Activated CD4-positive, alpha-beta T cell treated with anti-CD3 and anti-CD28 coated beads for 1 hour (primary cell): ENCODE measurements around the gene PLXNA1.

ENCODE experiments used
- DNase-seq: peaks from one replicate; pipeline ENCODE4 v3.0.0-alpha.2; 2020

Gene PLXNA1

DNA sequence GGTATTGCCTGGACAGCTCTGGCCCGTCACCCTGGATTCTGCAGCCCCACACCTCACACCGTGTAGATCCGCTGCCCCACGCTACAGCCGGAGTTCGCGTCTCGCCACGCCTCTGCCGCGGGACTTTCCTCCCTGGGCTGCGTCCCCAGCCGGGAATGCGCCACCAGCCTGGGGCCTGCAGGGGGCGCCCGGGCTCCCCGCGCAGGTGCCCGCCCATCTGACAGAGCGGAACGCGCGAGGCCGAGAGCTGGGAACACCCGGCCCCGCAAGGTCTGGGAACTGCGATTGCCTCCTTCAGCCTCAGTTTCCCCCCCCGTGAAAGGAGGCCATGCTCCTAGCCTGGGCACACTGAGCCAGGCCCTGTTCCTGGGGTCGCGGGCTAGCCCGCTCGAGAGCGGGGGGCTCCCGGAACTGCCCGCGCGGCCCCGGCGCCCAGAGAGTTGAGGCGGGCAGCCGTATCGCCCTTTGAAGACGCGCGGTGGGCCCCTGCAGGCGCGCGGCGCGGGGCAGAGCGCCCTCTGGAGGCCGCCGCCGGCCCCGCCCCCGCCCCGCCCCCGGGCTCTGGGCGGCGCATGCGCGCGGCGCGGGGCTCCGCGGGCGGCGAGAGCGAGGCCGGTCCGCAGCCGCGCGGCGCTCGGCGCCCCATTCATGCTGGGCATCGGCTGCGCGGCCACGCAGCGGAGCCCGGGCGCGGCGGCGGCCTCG is at the start of gene PLXNA1:
TSS of gene PLXNA1 (plus strand) at position 645 of the 705 bp plus-strand sequence. CDS start 5,479 bp downstream, outside the sequence.
- DNase-seq, result peak; percentile 82

DNA sequence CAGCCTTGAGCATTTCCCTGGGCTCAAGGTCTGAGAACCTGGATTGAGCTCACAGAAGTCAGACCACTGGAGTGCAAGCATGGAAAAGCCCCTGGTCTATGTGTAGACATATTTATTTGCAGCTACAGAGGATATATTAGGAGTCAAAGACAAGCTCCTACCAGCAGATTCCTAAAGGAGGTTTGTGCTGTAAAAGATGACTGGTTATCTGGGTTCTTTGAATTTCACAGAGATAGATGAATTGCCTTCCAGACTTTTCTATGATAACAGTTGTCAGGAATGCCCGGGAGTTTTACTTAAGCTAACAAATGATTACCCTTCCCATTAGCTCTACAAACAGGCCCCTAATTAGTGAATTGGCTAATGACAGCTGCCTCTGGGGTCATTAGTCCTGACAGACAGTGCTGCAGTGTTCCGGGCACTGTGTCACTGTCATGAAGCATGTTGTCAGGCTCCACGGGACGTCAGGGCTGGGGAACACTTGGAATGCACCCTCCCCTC is 48.8 kb upstream of the PLXNA1 start:
- DNase-seq, result no peak

DNA sequence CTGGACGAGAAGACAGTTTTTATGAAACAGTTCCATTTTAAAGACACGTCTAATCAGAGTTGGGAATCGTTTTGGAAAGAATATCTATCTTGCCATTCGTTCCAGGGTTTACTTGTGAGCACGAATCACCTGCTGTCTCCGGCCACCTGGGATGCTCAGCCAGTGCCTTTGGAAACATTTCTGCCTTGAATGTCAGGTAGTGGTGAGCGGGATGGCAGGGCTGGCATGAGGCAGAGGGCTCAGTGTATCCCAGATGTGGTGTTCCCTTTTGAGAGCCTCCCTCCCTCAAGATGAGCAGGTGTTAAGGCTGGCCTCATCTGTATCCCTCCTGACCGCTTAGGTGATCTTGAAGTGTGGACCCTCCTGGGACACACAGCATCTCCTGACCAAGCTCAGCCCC is 47.9 kb upstream of the PLXNA1 start:
- DNase-seq, result no peak

DNA sequence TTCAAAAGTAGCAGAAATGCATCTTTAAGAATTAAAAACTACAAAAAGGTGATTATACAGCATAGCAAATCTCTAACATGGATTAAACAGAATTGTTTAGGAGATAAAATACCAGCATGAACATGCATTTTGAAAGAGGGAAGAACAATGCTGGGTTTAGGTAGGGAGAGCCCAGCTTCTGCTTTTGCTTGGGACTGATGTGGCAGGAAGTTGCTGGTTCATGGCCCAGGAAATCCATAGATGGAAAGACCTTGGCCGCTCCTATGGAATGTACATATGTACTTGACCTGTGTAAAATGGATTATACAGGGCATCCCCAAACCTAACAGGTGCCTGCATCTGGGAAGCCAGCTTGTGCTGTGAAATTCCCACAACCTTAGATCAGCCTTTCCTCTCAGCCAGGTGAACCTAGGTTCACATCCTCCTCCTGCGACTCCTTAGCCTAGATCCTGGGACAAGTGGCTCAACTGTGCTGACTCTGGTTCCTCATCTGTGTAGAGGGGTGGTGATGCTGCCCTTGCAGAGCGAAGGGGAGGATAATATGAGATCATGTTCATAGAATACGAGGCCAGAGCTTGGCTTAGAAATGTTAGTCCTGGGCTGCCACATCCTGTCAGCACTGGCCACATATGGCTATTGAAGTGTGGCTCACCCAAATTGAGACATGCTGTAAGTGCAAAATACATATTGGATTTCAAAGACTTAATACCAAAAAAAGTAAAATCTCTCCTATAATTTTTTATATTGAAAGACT is 47.0 kb upstream of the PLXNA1 start:
- no peak for DNase-seq

DNA sequence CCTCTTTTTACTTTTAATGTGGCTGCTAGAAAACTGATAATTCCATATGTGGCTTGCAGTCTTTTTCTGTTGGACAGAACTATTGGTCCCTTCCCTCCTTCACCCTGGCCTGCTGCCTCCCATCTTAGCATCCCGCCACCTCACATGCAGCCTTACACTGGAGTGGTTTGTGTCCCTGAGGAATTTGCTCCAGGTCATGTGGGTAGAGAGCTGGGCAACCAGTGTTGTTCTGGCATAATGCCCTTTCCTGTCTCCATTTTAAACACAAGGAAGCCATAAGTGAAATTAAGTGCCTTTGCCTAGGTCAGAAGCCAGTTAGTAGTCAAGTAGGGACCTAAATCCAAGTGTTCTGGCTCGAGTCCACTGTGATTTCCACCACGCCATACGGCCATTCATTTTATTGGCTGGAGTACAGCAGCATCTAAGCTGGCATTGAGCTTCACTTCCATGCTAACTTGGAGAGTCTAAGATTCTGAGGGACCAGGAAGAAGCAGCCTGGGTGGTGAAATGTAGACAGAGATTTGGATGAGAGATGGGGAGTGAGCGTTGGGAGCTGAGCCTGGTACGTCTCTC is 46.0 kb upstream of the PLXNA1 start:
- DNase-seq, result no peak

DNA sequence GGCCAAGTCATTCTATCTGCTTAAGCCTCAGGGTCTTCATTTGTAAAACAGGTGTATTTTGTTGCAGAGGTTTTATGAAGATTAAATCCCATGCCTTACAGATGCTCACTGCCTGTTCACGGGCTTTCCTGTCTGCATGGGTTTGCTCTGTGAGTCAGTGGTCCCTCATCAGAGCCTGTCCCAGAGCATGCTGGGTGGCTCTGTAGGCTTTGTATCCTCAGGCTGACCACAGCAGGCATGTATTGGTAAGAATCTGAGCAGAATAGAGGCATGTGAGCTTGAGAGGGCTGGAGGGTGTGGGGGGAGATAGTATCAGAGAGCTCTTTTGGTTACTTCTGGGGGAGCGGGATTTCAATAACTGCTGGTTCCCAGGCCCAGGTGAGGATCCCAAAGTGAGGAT is 45.4 kb upstream of the PLXNA1 start:
- no peak for DNase-seq

DNA sequence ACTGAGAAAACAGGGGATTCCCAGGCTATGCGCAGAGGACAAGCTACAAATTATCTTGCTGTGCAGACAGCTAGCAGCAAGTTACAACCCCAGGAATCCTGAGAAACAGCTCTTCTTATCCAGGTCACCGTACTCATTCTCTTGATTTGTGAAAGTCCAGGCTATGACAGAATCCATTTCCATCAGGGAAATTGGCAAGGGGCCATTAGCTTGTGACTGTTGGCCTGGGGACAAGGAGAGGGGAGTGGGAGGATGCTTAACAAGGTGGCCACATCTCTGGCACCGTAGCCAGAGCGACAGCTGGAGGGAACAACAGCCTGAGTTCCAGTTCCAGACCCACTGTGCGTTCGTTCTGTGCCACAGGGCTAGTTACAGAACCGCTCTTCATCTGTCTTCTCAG is 44.9 kb upstream of the PLXNA1 start:
- no peak for DNase-seq

DNA sequence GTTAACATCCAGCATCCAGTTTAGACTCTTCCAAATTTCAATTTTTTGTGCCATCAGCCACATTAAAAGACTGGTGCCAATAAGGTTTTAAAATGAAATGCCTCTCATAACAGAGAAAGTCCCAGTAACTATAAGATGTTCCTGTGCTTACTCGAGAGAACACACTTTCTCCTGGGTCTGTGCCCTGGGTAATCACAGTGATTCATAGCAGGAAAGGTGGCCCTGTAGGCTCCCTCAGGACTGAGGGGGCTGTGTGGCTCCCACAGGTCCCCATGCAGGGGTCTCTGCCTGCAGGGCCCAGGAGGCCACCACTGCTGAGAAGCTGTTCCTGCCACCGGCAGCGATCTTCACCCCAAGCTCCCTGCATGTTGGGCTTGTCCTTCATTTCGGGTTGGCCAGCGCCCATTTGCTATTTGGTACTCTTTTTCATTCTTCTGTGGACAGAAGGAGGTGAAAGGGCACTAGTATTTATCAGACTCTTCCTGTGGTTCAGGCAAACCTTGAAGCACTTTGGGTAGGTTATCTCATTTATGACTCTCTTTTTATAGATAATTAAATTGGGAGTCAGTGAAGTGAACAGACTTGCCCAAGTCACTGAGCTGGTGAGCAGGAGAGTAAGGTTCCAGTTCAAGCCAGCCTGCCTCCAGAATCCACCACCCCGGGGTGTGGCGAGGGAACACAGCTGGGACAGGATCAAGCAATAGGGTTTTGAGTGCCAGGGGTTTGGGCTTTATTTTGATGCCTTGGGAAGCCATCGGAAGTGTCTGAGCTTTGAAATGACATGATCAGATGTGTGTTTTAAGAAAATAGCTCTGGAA is 44.2 kb upstream of the PLXNA1 start:
- no peak for DNase-seq

DNA sequence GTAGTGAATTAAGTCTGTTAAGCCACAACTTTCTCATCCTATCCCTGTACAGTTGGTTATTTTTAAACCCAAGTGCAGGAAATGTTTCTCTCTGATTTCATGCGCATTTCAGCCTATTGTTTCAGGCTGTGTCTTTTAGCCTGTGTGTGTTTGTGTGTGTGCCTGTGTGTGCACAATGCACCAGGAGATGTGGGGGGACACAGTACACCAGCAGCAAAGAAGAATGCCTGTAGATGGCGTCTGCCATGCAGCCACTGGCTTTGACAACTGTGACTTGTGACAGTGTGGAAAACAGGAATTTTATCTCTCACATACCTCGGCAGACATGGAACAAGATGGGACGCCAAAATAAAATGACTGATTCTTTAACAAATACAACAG is 43.6 kb upstream of the PLXNA1 start:
- no peak for DNase-seq

DNA sequence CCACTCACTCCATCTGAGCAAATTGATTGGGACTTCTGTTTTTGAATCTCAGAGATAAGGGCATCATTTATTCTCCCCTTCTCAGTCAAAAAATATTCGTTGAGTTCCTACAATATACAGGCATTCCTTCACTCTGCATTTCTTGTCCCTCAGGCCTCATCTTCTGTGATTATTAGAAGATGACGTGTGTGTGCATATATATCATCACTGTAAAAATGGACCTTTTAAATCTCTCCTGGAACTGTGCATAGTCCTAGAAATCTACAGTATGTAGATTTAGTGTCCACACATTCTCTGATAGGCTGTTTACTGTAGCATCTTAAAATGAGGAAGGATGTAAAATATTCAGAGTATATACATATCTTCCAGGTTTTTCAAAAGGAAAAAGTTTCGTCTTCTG is 43.2 kb upstream of the PLXNA1 start:
- DNase-seq, result no peak

DNA sequence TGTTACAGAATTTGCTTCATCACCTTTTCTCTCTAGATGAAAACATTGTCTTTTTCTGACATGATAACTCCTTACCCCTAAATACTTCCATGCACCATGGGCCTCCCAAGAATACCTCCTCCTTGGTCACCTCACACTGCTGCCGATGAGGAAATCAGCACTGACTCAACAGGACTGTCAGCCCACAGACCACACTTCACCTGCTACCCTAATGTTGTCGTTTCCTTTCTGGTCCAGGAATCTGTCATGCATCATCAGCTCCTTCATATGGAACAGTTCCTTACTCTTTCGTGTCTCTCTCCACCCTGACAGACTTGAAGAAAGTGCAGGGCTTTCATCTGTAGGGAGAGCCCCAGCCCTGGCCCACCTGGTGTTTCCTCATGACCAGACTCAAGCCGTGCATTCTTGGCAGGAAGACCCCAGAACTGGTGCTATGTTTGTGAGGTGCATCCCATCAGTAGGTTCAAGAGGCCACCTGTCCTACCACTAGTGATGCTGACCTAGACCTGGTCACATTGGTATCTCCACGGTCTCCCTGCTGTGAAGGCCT is 41.1 kb upstream of the PLXNA1 start:
- no peak for DNase-seq

DNA sequence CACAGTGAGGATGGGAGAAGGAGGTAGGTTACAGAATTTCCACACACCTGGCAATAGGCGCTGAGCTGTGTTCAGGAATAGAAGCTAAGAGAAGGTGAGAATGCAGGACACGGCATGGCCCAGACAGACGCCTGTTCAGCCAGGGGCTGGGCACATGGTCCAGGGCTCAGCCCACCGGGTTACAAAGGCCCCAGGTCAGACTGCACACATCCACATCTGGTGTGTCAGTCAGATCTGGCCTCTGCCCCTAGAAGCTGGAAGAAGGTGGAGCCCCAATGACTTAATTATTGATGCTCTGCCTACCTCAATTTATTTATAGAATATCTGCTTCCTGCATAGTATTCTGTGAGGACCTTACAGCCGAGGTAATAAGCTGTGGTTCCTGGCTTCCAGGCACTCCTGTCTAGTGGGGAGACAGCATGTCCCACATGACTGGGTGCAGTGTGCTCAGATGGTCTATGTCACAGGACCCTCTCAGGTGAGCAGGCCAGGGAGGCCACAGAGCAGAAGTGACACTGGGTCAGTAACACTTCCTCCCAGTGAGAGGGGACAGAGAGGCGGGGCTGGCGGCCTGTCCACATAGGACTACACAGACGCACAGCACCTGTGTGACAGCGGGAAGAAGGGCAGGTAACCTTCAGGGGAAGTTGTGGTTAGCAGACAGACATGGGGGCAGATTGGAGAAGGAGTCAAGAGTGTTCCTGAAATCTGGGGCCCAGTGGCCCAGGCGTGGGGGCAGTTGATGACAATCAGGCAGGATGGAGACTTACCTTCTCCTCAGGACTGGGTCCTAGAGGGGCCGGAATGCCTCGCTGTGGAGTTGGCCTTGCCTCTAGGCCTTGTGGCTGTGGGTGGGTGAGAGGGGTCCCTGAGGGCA is 38.6 kb upstream of the PLXNA1 start:
- no peak for DNase-seq

DNA sequence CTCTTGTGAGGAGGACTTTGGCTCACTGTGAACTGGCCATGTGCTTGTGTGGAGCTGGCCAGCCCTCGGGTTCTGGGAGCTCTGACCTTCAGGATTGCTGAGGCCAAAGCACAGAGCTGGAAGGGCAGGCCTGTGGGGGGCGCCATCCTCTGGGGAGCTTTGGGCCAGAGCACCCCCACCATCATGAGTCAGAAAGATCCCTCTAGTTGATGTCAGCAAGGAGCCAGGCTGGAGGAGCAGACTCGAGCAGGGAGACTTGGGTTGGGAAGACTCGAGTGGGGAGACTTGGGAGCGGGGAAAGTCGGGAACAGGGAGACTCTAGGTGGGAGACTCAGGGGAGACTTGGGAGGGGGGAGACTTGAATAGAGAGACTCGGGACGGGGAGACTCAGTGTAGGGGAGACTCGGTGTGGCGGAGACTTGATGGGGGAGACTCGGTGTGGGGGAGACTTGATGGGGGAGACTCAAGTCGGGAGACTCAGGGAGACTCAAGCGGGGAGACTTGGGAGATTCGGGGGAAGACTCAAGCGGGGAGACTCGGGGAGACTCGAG is 37.7 kb upstream of the PLXNA1 start:
- DNase-seq, result no peak

DNA sequence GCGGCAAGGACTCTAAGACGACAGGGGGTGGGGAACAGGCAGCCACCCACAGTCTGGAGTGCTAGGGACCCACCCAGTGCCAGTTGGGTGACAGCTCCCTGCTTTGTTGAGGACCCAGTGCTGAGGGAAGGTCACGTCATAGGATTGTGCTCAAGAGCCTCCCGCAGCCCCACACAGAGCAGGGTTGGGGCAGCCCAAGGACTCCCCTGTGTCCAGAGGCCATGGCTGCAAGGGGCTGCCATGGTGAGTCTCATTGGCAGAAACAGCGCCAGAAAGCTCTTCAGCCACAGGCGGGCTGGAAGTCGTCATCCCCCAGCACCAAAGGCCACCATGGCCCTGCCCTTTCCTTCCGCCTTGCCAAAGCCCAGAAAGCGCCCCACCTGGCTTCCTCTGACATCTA is 37.0 kb upstream of the PLXNA1 start:
- DNase-seq, result no peak

DNA sequence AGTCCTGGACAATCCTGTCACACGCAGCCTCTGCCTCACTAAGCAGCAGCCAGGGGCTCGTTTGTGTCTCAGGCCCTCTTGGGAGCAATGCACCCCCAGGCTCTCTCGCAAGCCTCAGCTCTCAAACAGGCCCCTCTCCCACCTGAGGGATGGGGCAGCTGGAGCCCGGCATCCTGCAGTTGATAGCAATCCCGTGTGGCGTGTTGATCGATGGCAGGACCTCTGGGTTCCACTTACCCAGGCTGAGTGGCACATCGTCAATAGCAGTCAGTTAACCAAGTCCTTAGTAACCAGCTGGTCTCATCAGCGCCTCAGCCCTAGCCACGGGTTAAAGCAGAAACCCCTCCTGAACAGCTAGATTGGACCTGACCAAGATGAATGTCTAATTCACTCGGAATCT is 36.5 kb upstream of the PLXNA1 start:
- DNase-seq, result no peak

DNA sequence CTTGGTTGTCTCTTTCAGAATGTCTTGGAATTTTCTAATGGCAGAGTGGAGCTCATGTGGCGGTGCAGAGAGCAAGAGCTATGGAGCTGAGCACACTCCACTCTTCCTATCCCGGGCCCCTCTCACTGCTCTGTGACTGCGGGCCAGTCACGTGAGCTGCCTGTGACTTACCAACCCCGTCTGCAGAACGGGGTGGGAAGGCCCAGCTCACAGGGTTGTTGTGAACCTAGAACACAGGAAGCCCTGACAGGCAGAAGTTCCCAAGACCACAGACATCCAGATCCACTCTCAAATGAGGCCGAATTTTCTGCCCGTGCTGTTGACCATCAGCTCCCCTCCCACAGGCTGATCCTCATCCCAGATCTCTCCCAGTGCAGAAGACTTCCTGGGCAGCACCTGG is 35.5 kb upstream of the PLXNA1 start:
- no peak for DNase-seq

DNA sequence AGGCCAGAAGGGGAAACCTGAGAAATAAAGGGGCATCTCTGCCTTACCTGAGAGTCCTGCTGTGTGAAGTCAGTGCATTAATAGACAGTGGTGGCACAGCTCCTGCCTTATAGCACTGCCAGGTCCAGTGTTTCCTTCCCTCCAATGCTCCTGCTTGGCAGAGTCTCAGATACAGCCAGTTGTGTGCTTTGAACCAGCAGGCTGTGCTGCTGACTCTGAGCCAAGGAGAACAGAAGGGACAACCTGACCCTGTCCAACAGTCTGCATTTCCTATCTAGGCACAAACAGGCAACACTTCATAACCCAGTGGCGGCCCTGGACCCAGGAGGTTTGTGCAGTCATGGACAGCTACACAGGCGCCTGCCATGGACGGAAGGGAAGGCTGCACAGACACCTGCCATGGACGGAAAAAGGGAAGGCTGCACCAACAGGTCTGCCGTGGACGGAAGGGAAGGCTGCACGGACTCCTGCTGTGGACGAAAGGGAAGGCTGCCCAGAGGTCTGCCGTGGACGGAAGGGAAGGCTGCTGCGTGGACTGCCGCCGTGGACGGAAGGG is 33.9 kb upstream of the PLXNA1 start:
- no peak for DNase-seq

DNA sequence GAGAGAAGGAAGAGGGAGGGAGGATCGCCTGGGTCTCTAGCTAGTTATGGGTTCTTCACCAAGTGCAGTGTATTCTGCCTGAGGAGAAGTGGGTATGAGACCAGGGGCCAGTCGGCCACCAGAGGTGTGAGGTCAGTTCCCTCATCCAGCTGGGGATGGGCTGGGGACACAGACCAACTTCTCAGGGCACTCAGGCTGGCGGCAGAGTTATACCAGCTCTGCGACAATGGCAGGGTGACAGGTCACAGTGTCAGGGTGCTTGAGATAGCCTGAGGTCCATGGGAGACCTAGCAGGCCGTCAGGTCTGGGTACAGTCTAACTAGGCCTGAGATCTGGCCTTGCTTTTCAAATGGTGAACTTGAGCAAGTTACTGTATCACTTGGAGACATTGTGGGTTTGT is 31.4 kb upstream of the PLXNA1 start:
- DNase-seq, result no peak

DNA sequence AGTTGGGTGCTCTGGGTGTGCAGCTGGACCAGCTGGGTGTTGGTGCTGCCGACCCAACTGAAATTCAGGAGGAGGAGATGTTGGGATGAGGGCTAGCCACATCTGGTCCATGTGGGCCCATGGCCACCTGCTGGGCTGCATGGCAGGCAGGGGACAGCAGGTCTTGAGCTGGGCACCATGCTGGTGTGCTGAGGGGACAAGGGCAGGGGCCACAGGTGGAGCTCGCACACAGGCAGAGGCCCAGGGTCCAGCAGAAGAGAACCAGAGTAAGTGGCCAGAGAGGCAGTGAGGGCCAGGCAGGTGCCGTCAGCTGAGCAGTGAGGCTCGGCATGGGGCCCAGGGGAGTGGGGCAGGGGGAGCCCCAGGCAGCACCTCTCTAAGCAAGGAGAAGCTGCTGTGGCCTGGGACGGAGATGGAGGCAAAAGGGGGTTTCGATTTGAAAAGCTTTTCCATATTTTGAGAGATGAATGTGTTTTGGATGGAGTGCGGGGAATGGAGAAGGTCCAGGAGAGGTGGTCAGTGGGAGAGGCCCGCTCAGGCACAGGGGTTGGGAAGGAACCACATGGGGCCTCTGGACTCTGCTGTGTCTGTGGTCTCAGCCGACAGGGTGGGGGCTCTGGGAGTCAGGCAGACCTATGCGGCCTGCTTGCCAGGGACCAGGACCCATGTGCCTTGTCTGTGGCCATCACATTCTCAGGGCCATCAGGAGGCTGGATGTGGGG is 30.5 kb upstream of the PLXNA1 start:
- no peak for DNase-seq

DNA sequence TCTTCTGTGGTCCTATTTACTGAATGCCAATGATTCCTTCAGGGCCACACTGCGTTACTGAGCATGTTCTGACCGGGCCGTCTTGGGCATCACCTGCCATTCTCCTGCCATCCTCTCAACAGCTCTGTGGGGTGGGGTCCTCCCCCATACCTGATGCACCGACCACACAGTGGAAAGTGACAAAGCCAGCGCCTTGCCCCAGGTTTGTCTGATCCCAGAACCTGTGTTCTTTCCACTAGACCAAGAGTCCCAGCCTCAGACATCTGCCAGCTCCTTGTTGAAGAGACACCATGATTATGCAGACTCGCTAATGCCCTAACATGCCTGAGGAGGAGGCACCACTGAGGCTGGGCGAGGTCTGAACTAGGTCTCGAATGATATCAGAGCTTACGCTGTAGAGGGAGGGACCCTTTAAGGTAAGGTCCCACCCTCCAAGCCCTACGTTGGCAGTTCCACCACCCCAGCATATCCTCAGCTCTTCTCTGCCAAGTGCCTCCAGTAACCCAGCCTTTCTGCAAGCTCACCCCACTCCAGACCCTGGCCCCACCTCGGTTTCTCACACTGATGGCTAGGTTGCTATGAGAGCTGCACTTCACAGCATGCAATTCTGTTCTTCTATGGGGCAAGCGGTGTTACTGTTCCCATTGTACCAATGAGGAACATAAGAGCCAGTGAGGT is 29.8 kb upstream of the PLXNA1 start:
- no peak for DNase-seq
